Mesenchymal stem cell (in vitro differentiated cells and primary cell): Measurements from ENCODE around the gene FAM170B.

Source experiments
- DNase-seq: peaks from one replicate; pipeline ENCODE4 v3.0.0-alpha.2; 2013
- H2AFZ ChIP-seq: one replicate; pipeline ENCODE4 v1.6.1; 2013; ENCODE audit warnings: low read depth, mild to moderate bottlenecking, control low read depth, inconsistent platforms, low read length, moderate library complexity
- H2AK5ac ChIP-seq: 2 replicates; pipeline ENCODE4 v1.6.1; 2013; ENCODE audit warnings: low read length, moderate library complexity, mild to moderate bottlenecking, inconsistent platforms; ENCODE audit not compliant: severe bottlenecking
- H2BK120ac ChIP-seq: one replicate; pipeline ENCODE4 v1.6.1; 2013; ENCODE audit warnings: low read depth, mild to moderate bottlenecking, inconsistent platforms, low read length, moderate library complexity
- H2BK12ac ChIP-seq, 2 experiments: one replicate each; pipeline ENCODE4 v1.6.1; 2013; ENCODE audit warnings: inconsistent platforms in 2 of 2, low read length in 2 of 2, mild to moderate bottlenecking in 2 of 2, moderate library complexity in 2 of 2, control low read depth in 1 of 2
- H2BK15ac ChIP-seq: one replicate; pipeline ENCODE4 v1.6.1; 2013; ENCODE audit warnings: mild to moderate bottlenecking, low read depth, inconsistent platforms; ENCODE audit not compliant: poor library complexity, severe bottlenecking
- H2BK5ac ChIP-seq: 2 replicates; pipeline ENCODE4 v1.6.1; 2013; ENCODE audit warnings: low read depth, mild to moderate bottlenecking, low read length, control low read depth, inconsistent platforms; ENCODE audit not compliant: poor library complexity, severe bottlenecking
- H3K14ac ChIP-seq, 2 experiments: one replicate each; pipeline ENCODE4 v1.6.1; 2013; ENCODE audit warnings: inconsistent platforms in 2 of 2, low read length in 2 of 2, control low read depth in 1 of 2, mild to moderate bottlenecking in 1 of 2, moderate library complexity in 1 of 2
- H3K18ac ChIP-seq, 2 experiments: one replicate each; pipeline ENCODE4 v1.6.1; 2013; ENCODE audit warnings: inconsistent platforms in 2 of 2, low read length in 2 of 2, control low read depth in 1 of 2, low read depth in 1 of 2, mild to moderate bottlenecking in 1 of 2
- H3K23ac ChIP-seq, 2 experiments: one replicate each; pipeline ENCODE4 v1.6.1; 2013; ENCODE audit warnings: inconsistent platforms in 2 of 2, low read length in 2 of 2, mild to moderate bottlenecking in 2 of 2, moderate library complexity in 2 of 2, control low read depth in 1 of 2
- H3K27ac ChIP-seq: 2 replicates; pipeline ENCODE4 v1.5.1; 2013; ENCODE audit warnings: mild to moderate bottlenecking, moderate library complexity, low read length, control low read depth, inconsistent platforms; ENCODE audit not compliant: poor library complexity, severe bottlenecking
- H3K27me3 ChIP-seq, 2 experiments: 2 replicates each; pipeline versions ENCODE4 v1.6.1 to v1.7.0; 2013; ENCODE audit warnings: low read length in 2 of 2, mild to moderate bottlenecking in 2 of 2, moderate library complexity in 2 of 2, control low read depth in 1 of 2, inconsistent platforms in 1 of 2; ENCODE audit not compliant: control insufficient read depth in 1 of 2, insufficient read depth in 1 of 2
- H3K36me3 ChIP-seq, 2 experiments: 2 replicates each; pipeline versions ENCODE4 v1.6.1 to v1.7.0; 2013; ENCODE audit warnings: low read length in 2 of 2, control low read depth in 1 of 2, inconsistent platforms in 1 of 2, low read depth in 1 of 2, mild to moderate bottlenecking in 1 of 2; ENCODE audit not compliant: insufficient read depth in 2 of 2, control insufficient read depth in 1 of 2
- H3K4ac ChIP-seq, 2 experiments: one replicate each; pipeline ENCODE4 v1.6.1; 2013; ENCODE audit warnings: inconsistent platforms in 2 of 2, low read length in 2 of 2, mild to moderate bottlenecking in 2 of 2, moderate library complexity in 2 of 2, control low read depth in 1 of 2, low read depth in 1 of 2
- H3K4me1 ChIP-seq: 2 replicates; pipeline ENCODE4 v1.6.1; 2013; ENCODE audit warnings: low read depth, low read length, control low read depth; ENCODE audit not compliant: control insufficient read depth, insufficient read depth
- H3K4me2 ChIP-seq: 2 replicates; pipeline ENCODE4 v1.6.1; 2013; ENCODE audit warnings: low read length, mild to moderate bottlenecking, inconsistent platforms; ENCODE audit not compliant: poor library complexity, severe bottlenecking
- H3K4me3 ChIP-seq, 2 experiments: 2 replicates each; pipeline versions ENCODE4 v1.5.1 to v1.7.0; 2013; ENCODE audit warnings: low read length in 2 of 2, mild to moderate bottlenecking in 2 of 2, control low read depth in 1 of 2, low read depth in 1 of 2; ENCODE audit not compliant: insufficient read depth in 1 of 2
- H3K79me1 ChIP-seq: replicated peaks from 2 replicates; pipeline ENCODE4 v1.6.1; 2013; ENCODE audit warnings: mild to moderate bottlenecking, control low read depth, low read length, inconsistent platforms; ENCODE audit not compliant: poor library complexity, severe bottlenecking
- H3K9ac ChIP-seq: 2 replicates; pipeline ENCODE4 v1.7.0; 2013; ENCODE audit warnings: mild to moderate bottlenecking, low read length, moderate library complexity
- H3K9me3 ChIP-seq: 2 replicates; pipeline ENCODE4 v1.7.0; 2013; ENCODE audit warnings: mild to moderate bottlenecking, low read length; ENCODE audit not compliant: control insufficient read depth
- H4K8ac ChIP-seq: one replicate; pipeline ENCODE4 v1.6.1; 2013; ENCODE audit warnings: inconsistent platforms, mild to moderate bottlenecking, low read length, moderate library complexity
- H4K91ac ChIP-seq: one replicate; pipeline ENCODE4 v1.6.1; 2013; ENCODE audit warnings: mild to moderate bottlenecking, low read length, inconsistent platforms
- WGBS: methylation state at CpG from one replicate; pipeline ENCODE4 v1.1.7; 2013; ENCODE audit warnings: mixed read lengths; 5-methylcytosine and 5-hydroxymethylcytosine counted together

The FAM170B gene

GRCh38 chr10:49139028-49139845, 5.4 kb upstream of the FAM170B start:
- H3K4me2 ChIP-seq: no peak overlapping the region
- 60% methylated on average over 8 of the region's 8 CpGs for WGBS
- H2BK12ac ChIP-seq: no peak overlapping the region
- H3K27me3 ChIP-seq: no peaks in the 10 kb centered on the region
- no peak overlapping the region for H2AFZ ChIP-seq
- no peak overlapping the region for H2AK5ac ChIP-seq
- DNase-seq: peak; percentile 76
- H3K36me3 ChIP-seq: no peaks in the 10 kb centered on the region
- H4K91ac ChIP-seq: no peak overlapping the region
- peak overlapping the region; percentile 84 for H3K9ac ChIP-seq
- H3K23ac ChIP-seq: no peak overlapping the region
- H3K4me3 ChIP-seq: peak overlapping the region in 1 of 2 experiments; percentile 68
- no peak overlapping the region for H4K8ac ChIP-seq
- no peak overlapping the region for H3K14ac ChIP-seq
- H2BK5ac ChIP-seq: no peak overlapping the region
- H3K4ac ChIP-seq: no peak overlapping the region
- no peaks in the 10 kb centered on the region for H3K9me3 ChIP-seq
- no peak overlapping the region for H2BK15ac ChIP-seq
- H3K27ac ChIP-seq: peak overlapping the region; percentile 31
- H3K4me1 ChIP-seq: peaks cover 11% of the 10 kb centered on the region
- no peak overlapping the region for H3K18ac ChIP-seq
- no peaks in the 10 kb centered on the region for H3K79me1 ChIP-seq
- H2BK120ac ChIP-seq: no peak overlapping the region

- H2AFZ ChIP-seq: no peak overlapping the region
Measured at GRCh38 chr10:49138361-49138891, 4.6 kb upstream of the FAM170B start.

GRCh38 chr10:49136525-49136924, 2.7 kb upstream of the FAM170B start:
- no peak overlapping the region for H3K9ac ChIP-seq
- H3K79me1 ChIP-seq: no peaks in the 10 kb centered on the region
- H3K4me1 ChIP-seq: peaks cover 11% of the 10 kb centered on the region
- H2BK120ac ChIP-seq: no peak overlapping the region
- H4K8ac ChIP-seq: no peak overlapping the region
- no peaks in the 10 kb centered on the region for H3K9me3 ChIP-seq
- H3K4me3 ChIP-seq: no peak overlapping the region
- DNase-seq: no peak
- peaks cover 0 to under 1% of the 10 kb centered on the region in 2 experiments for H3K27me3 ChIP-seq
- no peak overlapping the region for H2BK12ac ChIP-seq
- H3K23ac ChIP-seq: no peak overlapping the region
- H3K18ac ChIP-seq: no peak overlapping the region
- H2AFZ ChIP-seq: no peak overlapping the region
- no peak overlapping the region for H3K27ac ChIP-seq
- H3K4ac ChIP-seq: no peak overlapping the region
- peaks cover 0 to 2% of the 10 kb centered on the region in 2 experiments for H3K36me3 ChIP-seq
- no peak overlapping the region for H2BK5ac ChIP-seq
- no peak overlapping the region for H4K91ac ChIP-seq
- no peak overlapping the region for H2BK15ac ChIP-seq
- H2AK5ac ChIP-seq: no peak overlapping the region
- H3K14ac ChIP-seq: no peak overlapping the region
- WGBS: no CpG with 5 or more reads among the region's 1 CpG
- H3K4me2 ChIP-seq: no peak overlapping the region

More at GRCh38 chr10:49138361-49138891, 4.6 kb upstream of the FAM170B start:
- H3K14ac ChIP-seq: no peak overlapping the region
- no peaks in the 10 kb centered on the region for H3K27me3 ChIP-seq
- peak; percentile 75 for DNase-seq
- 80% methylated on average over 7 of the region's 7 CpGs for WGBS
- H2BK12ac ChIP-seq: no peak overlapping the region
- H3K9ac ChIP-seq: peak overlapping the region; percentile 84
- no peak overlapping the region for H3K27ac ChIP-seq
- H2BK15ac ChIP-seq: no peak overlapping the region
- peaks cover 11% of the 10 kb centered on the region for H3K4me1 ChIP-seq
- H4K91ac ChIP-seq: no peak overlapping the region
- H3K79me1 ChIP-seq: no peaks in the 10 kb centered on the region
- H2BK5ac ChIP-seq: no peak overlapping the region
- no peak overlapping the region for H2AK5ac ChIP-seq
- H3K9me3 ChIP-seq: no peaks in the 10 kb centered on the region
- H3K23ac ChIP-seq: no peak overlapping the region
- H4K8ac ChIP-seq: no peak overlapping the region
- no peak overlapping the region for H3K4me2 ChIP-seq
- no peak overlapping the region for H3K4ac ChIP-seq
- no peaks in the 10 kb centered on the region for H3K36me3 ChIP-seq
- H3K18ac ChIP-seq: no peak overlapping the region
- peak overlapping the region in 1 of 2 experiments; percentile 58 for H3K4me3 ChIP-seq
- H2BK120ac ChIP-seq: no peak overlapping the region

- no peak overlapping the region for H3K23ac ChIP-seq
- no peak overlapping the region for H3K14ac ChIP-seq
- peak; percentile 36 for DNase-seq
- no peaks in the 10 kb centered on the region for H3K79me1 ChIP-seq
- H4K91ac ChIP-seq: no peak overlapping the region
- no peak overlapping the region for H4K8ac ChIP-seq
- peak overlapping the region; percentile 17 for H3K9ac ChIP-seq
- H2BK12ac ChIP-seq: no peak overlapping the region
- H3K27ac ChIP-seq: no peak overlapping the region
- no peak overlapping the region for H2BK15ac ChIP-seq
- H2BK120ac ChIP-seq: no peak overlapping the region
- H3K4me3 ChIP-seq: no peak overlapping the region
- H2AK5ac ChIP-seq: no peak overlapping the region
- peaks cover 0 to 2% of the 10 kb centered on the region in 2 experiments for H3K36me3 ChIP-seq
- no peak overlapping the region for H3K18ac ChIP-seq
- no peak overlapping the region for H3K4ac ChIP-seq
- WGBS: 63% methylated on average over 5 of the region's 9 CpGs
- peaks cover 0 to 8% of the 10 kb centered on the region in 2 experiments for H3K27me3 ChIP-seq
- H2AFZ ChIP-seq: no peak overlapping the region
- no peak overlapping the region for H3K4me2 ChIP-seq
- peaks cover 11% of the 10 kb centered on the region for H3K4me1 ChIP-seq
- no peaks in the 10 kb centered on the region for H3K9me3 ChIP-seq
- no peak overlapping the region for H2BK5ac ChIP-seq
Measured at GRCh38 chr10:49135575-49136313, 1.9 kb upstream of the FAM170B start.
